Activated CD4-positive, alpha-beta T cell treated with anti-CD3 and anti-CD28 coated beads for 48 hours (primary cell): ENCODE data around the gene FADS6.
A peak's percentile ranks its signal among the peaks of the same experiment; 100 is the strongest.
"Not testable (repeated sequence)": the region's sequence is repeated elsewhere in the genome, so short reads cannot be mapped to it uniquely, and the experiment has no call there.

ENCODE experiments used
- DNase-seq: peaks from one replicate; pipeline ENCODE4 v3.0.0-alpha.2; 2020

The FADS6 gene

GRCh38 chr17:74882517-74883240 lies 10.8 kb downstream of the FADS6 start:
- DNase-seq: no peak

DNA sequence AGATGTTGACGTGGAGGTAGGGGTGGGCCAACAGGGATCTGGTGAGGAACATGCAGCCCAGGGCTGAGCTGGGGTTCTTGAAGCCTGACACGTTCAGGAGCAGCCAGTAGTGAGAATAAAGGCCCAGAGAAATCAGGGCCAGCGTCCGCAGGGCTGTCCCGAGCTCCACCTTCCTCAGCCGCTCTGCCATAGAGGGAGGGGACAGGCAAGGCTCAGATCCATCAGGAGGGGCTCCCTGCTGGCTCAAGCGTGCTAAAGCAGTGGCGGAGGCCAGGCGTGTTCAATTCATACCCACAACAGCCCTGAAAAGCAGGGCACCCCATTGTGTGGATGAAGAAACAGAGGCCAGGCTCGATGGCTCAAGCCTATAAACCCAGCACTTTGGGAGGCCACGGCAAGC lies 12.4 kb downstream of the FADS6 start:
- no peak for DNase-seq

DNA sequence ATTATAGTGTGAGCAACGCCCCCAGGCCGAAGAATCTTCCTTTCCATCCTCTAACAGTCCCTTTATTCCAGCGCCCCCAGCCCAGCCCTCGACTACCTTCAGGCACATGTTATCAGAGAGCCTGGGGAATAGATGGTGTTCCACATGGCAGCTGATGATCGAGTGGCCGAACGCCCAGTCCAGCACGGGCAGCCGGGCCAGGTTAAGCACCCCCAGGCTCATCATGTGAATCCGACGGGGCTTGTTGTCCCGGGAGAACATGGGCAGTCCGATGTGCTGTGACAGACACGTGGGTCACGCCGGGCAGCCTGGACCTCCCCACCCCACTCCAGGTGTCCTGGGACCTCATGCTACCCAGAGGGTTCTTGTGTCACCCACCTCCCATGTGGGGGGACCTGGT lies 14.1 kb downstream of the FADS6 start:
- no peak for DNase-seq

DNA sequence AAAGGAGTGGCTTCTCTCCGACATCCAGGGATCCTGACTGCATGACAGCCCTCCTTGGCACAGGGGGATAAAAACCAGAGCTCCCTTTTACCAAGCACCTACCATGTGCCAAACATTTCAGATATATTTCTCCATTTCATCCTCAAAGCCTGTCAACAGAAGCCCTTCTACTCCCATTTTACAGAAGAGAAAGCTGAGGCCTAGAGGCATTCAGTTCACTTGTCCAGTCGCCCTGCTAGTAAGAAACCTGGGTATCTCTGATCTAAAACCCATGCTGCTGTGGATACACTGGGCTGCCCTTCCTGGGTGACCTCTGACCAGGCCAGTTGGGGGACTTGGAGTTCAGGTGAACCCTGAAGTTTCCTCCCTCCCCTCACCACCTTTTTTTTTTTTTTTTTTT lies 14.8 kb downstream of the FADS6 start:
- DNase-seq: no peak

GRCh38 chr17:74877592-74878548 lies 15.6 kb downstream of the FADS6 start:
- DNase-seq: no peak

DNA sequence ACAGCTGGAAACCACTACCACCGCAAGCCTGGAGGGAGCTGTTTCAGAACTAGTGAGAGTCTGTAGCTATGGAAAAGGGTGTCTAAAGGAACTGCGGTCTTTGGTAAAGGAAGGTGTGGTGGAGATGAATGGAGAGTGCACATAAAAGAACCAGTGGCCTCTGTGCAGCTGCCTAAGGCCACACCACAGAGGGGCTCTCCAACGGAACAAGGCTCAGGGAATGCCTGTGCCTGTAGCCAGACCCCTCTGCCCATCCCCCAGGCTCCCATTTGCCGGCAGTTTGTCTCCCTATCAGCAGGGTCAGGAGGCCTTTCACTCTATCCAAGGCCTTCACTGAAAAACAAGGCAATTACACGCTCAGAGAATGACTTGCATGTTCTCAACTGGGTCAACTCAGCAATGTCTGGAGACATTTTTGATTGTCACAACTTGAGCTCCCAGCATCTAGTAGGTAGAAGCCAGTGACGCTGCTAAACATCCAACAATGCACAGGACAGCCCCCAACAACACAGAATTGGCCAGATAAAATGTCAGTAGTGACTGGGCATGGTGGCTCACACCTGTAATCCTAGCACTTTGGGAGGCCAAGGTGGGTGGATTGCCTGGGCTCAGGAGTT lies 17.3 kb downstream of the FADS6 start:
- DNase-seq: no peak

GRCh38 chr17:74875155-74875976 lies 18.1 kb downstream of the FADS6 start:
- DNase-seq: no peak

DNA sequence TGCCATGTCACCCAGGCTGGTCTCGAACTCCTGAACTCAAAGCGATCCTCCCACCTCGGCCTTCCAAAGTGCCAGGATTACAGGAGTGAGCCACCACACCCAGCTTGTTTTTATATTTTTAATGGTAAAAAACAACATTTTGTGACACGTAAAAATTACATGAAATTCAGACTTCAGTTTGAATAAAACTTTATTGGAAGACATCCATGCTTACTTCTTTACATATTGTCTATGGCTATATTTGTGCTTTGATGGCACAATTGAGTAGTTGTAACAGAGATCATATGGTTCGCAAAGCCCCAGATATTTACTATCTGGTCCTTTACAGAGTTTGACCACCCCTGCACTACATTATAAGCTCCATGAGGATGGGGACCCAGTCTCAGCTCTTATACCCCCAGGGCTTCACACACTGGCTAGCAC lies 18.8 kb downstream of the FADS6 start:
- no peak for DNase-seq

GRCh38 chr17:74873874-74874614 lies 19.4 kb downstream of the FADS6 start:
- no peak for DNase-seq

- peak; percentile 100 for DNase-seq
Observed at GRCh38 chr17:74873037-74873873, 20.2 kb downstream of the FADS6 start.

- no peak for DNase-seq
Observed at GRCh38 chr17:74872313-74873036, 21.0 kb downstream of the FADS6 start, which contains the start of gene FDXR. Gene FDXR, minus strand, starts transcription at chr17:74872994. Its CDS starts 50 bp downstream, at chr17:74872944.

- no peak for DNase-seq
Observed at GRCh38 chr17:74871356-74872076, 21.9 kb downstream of the FADS6 start.

GRCh38 chr17:74870512-74870911 lies 22.9 kb downstream of the FADS6 start:
- DNase-seq: no peak

- DNase-seq: not testable (repeated sequence)
Observed at GRCh38 chr17:74870028-74870427, 23.4 kb downstream of the FADS6 start.

DNA sequence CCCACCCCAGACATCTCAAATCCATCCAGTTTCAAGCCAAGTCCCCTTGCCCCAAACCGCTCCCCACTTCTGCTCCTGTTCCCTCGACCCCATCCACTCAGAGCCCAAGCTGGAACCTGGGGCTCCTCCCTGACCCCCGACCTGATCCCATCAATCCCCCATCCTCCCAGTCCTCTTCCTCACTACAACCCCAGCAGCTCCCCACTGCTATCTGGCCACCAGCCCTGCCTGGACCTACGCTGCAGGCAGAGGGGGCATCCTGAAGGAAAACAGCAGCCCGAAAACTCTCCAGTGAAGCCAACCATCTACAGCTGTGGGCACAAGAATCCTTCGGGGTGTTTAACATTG lies 24.6 kb downstream of the FADS6 start:
- DNase-seq: no peak

- no peak for DNase-seq
Observed at GRCh38 chr17:74868251-74868907, 25.1 kb downstream of the FADS6 start.

GRCh38 chr17:74866198-74866835 lies 27.1 kb downstream of the FADS6 start:
- no peak for DNase-seq

- DNase-seq: no peak
Observed at GRCh38 chr17:74865504-74866197, 27.8 kb downstream of the FADS6 start.
